ENCODE data around the gene UBA1. TPM values are rescaled to one million over a fixed set of nuclear protein-coding genes. Genes with fewer than 3 reads are reported as not detected.
A peak's percentile ranks its signal among the peaks of the same experiment; 100 is the strongest.

UBA1 gene
- polyA plus RNA-seq, 1 donor (not counting 4 experiments of a cell fraction or from before 2014, with no cell fraction given): 236 TPM

DNA sequence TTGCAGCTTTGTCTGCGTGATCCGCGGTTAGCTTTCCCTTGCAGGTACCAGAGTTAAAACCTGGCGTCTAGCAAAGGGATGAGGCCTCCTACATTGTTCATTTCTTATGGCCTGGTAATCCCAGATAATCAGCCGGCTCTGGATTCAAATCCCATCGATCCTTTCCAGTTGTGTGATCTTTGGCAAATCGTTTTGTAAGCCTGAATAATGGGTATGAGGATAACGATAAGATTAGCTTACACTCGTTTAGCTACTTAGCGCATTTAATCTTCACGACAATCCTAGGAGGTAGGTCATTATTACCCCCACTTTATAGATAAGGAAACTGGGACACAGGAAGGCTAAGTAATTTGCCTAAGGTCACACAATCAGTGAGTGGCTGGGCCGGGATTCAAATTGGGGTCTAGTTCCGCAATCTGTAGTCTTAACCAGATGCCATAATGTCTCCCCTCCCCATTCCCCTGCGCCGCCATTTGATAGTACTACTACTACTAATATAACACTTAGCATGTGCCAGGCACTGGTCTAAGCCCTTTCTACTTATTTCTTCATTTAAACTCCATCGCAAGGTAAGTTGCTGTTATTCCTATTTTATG lies 1.7 kb upstream of the UBA1 start:
- H3K4me1 ChIP-seq (ENCODE audit: control insufficient read depth, extremely low read depth, insufficient read depth, low read length): peaks cover 38% of the 10 kb centered on the region
- H3K9me3 ChIP-seq (ENCODE audit: control insufficient read depth, low read depth, low read length): no peaks in the 10 kb centered on the region
- H3K4me2 ChIP-seq (ENCODE audit: control insufficient read depth, extremely low read depth, insufficient read depth, low read depth, low read length): peak overlapping the region; percentile 80
- H3K27ac ChIP-seq (ENCODE audit: control insufficient read depth, insufficient read depth, low read length): peak overlapping the region; percentile 84
- FAIRE-seq (no peak), DNase-seq (ENCODE audit: low read depth, low spot score) (no peak)
- peaks cover 4 to 14% of the 10 kb centered on the region in 2 experiments for H3K36me3 ChIP-seq (ENCODE audit: control insufficient read depth in 2 of 2, extremely low read depth in 1 of 2, insufficient read depth in 2 of 2, low read length in 2 of 2)
- H3K79me2 ChIP-seq (ENCODE audit: control insufficient read depth, insufficient read depth, low read length): peaks cover 39% of the 10 kb centered on the region
- H3K9ac ChIP-seq (ENCODE audit: control insufficient read depth, extremely low read depth, insufficient read depth, low read length): peak overlapping the region; percentile 87
- dilution Hi-C loops (cut with MboI; ENCODE audit: extremely low pct_ligation_motif_present, low sequenced_read_pairs): no loop called here
- no peaks in the 10 kb centered on the region for H3K27me3 ChIP-seq (ENCODE audit: control insufficient read depth, extremely low read depth, insufficient read depth, low read length)
- H3K9me1 ChIP-seq (ENCODE audit: control insufficient read depth, extremely low read depth, insufficient read depth, low read length): no peaks in the 10 kb centered on the region
- H2AFZ ChIP-seq (ENCODE audit: control insufficient read depth, low read length): peak overlapping the region; percentile 51
- peaks cover 2% of the 10 kb centered on the region for H4K20me1 ChIP-seq (ENCODE audit: control insufficient read depth, extremely low read depth, insufficient read depth, low read length)
- TF ChIP-seq, protein P1, sequence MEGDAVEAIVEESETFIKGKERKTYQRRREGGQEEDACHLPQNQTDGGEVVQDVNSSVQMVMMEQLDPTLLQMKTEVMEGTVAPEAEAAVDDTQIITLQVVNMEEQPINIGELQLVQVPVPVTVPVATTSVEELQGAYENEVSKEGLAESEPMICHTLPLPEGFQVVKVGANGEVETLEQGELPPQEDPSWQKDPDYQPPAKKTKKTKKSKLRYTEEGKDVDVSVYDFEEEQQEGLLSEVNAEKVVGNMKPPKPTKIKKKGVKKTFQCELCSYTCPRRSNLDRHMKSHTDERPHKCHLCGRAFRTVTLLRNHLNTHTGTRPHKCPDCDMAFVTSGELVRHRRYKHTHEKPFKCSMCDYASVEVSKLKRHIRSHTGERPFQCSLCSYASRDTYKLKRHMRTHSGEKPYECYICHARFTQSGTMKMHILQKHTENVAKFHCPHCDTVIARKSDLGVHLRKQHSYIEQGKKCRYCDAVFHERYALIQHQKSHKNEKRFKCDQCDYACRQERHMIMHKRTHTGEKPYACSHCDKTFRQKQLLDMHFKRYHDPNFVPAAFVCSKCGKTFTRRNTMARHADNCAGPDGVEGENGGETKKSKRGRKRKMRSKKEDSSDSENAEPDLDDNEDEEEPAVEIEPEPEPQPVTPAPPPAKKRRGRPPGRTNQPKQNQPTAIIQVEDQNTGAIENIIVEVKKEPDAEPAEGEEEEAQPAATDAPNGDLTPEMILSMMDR (optimal IDR thresholded peaks at IDR 0.05 in 1 of 3, IDR thresholded peaks at IDR 0.05 in 1 of 3, conservative IDR thresholded peaks at IDR 0.05 in 1 of 3; ENCODE audit: extremely low read depth in 1 of 3, insufficient read depth in 2 of 3, low read length in 3 of 3): no peak
- no peak for TF ChIP-seq EZH2 (IDR thresholded peaks at IDR 0.05; ENCODE audit: low read length)
- peak overlapping the region; percentile 52 to 73 (median 68) for H3K4me3 ChIP-seq (ENCODE audit: control insufficient read depth in 2 of 3, extremely low read depth in 1 of 3, insufficient read depth in 2 of 3, low read depth in 1 of 3, low read length in 3 of 3)

- H2AFZ ChIP-seq (ENCODE audit: control insufficient read depth, low read length): peak overlapping the region; percentile 81
- FAIRE-seq: no peak
- dilution Hi-C loops (cut with MboI; ENCODE audit: extremely low pct_ligation_motif_present, low sequenced_read_pairs): no loop called here
Observed at GRCh38 chrX:47194194-47194787, 662 bp downstream of the UBA1 start.

More at GRCh38 chrX:47194194-47194787, 662 bp downstream of the UBA1 start:
- DNase-seq (ENCODE audit: low read depth, low spot score): no peak
- H3K9ac ChIP-seq (ENCODE audit: control insufficient read depth, extremely low read depth, insufficient read depth, low read length): peak overlapping the region; percentile 98
- H3K79me2 ChIP-seq (ENCODE audit: control insufficient read depth, insufficient read depth, low read length): peaks cover 62% of the 10 kb centered on the region
- H3K9me1 ChIP-seq (ENCODE audit: control insufficient read depth, extremely low read depth, insufficient read depth, low read length): no peaks in the 10 kb centered on the region
- peak overlapping the region; percentile 93 to 99 (median 97) for H3K4me3 ChIP-seq (ENCODE audit: control insufficient read depth in 2 of 3, extremely low read depth in 1 of 3, insufficient read depth in 2 of 3, low read depth in 1 of 3, low read length in 3 of 3)
- H3K4me2 ChIP-seq (ENCODE audit: control insufficient read depth, extremely low read depth, insufficient read depth, low read depth, low read length): peak overlapping the region; percentile 99
- H3K36me3 ChIP-seq (ENCODE audit: control insufficient read depth in 2 of 2, extremely low read depth in 1 of 2, insufficient read depth in 2 of 2, low read length in 2 of 2): peaks cover 17 to 32% of the 10 kb centered on the region in 2 experiments
- H3K9me3 ChIP-seq (ENCODE audit: control insufficient read depth, low read depth, low read length): no peaks in the 10 kb centered on the region
- H4K20me1 ChIP-seq (ENCODE audit: control insufficient read depth, extremely low read depth, insufficient read depth, low read length): peaks cover 17% of the 10 kb centered on the region
- no peaks in the 10 kb centered on the region for H3K27me3 ChIP-seq (ENCODE audit: control insufficient read depth, extremely low read depth, insufficient read depth, low read length)
- TF ChIP-seq EZH2 (IDR thresholded peaks at IDR 0.05; ENCODE audit: low read length): no peak
- TF ChIP-seq, protein P1 (optimal IDR thresholded peaks at IDR 0.05 in 1 of 3, IDR thresholded peaks at IDR 0.05 in 1 of 3, conservative IDR thresholded peaks at IDR 0.05 in 1 of 3; ENCODE audit: extremely low read depth in 1 of 3, insufficient read depth in 2 of 3, low read length in 3 of 3): no peak
- H3K27ac ChIP-seq (ENCODE audit: control insufficient read depth, insufficient read depth, low read length): peak overlapping the region; percentile 94
- peaks cover 38% of the 10 kb centered on the region for H3K4me1 ChIP-seq (ENCODE audit: control insufficient read depth, extremely low read depth, insufficient read depth, low read length)
